ENCODE data around the gene ARHGAP4. TPM values are rescaled to one million over a fixed set of nuclear protein-coding genes. Genes with fewer than 3 reads are reported as not detected.

Gene ARHGAP4
- total RNA-seq, 3 donors from 2014 or later (not counting 1 experiment from before 2014, with no cell fraction given), result 352 to 398 (median 384) TPM

DNA sequence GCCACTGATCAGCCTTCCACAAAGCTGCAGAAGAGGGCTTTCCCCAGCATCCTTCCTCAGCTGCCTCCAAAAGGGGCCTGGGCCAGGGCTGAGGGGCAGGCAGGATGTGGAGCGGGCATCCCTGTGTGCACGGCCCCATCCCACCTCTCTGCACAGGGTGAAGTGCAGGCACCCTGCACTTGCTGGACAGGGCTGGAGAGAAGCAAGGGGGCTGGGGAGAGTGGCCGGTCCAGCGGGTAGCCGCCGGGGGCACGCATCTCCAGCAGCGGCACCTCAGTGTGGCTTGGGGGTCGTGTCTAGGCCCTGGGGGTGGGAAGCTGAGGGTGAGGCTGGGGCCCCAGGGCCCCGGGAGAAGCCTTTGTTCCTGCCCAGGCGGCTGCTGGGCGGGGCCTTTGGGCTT is 18.6 kb downstream of the ARHGAP4 start:
- H3K27ac Mint-ChIP-seq, result peak overlapping the region in 1 of 2 donors; percentile 89
- Histone ChIP-seq H3K4me1 (ENCODE audit: control insufficient read depth, insufficient read depth, low read length) (peaks cover 50% of the 10 kb centered on the region), H3K36me3 (ENCODE audit: control insufficient read depth, insufficient read depth, low read length) (peaks cover 33% of the 10 kb centered on the region)

GRCh38 chrX:153906126-153906917 is 19.7 kb downstream of the ARHGAP4 start:
- peaks cover 24 to 54% of the 10 kb centered on the region in 2 donors for H3K4me1 Mint-ChIP-seq
- ATAC-seq (peak; percentile 85 to 92 (median 92)), DNase-seq (peak; percentile 60 to 66)
- intact Hi-C loops (cut with micrococcal nuclease), result loop anchor here (2.0 to 5.0 kb wide), 2 partner anchors 20 to 89 kb away; partner anchors contain the start of gene ARHGAP4
- Histone ChIP-seq H3K4me1 (ENCODE audit: control insufficient read depth, insufficient read depth, low read length) (peaks cover 62% of the 10 kb centered on the region), H3K4me3 (ENCODE audit: low read length) (no peak overlapping the region), H3K9me3 (ENCODE audit: control insufficient read depth, insufficient read depth, low read length) (no peaks in the 10 kb centered on the region), H3K27ac (ENCODE audit: low read length) (peak overlapping the region; percentile 38), H3K27me3 (ENCODE audit: control insufficient read depth, insufficient read depth, low read length) (no peaks in the 10 kb centered on the region), H3K36me3 (ENCODE audit: control insufficient read depth, insufficient read depth, low read length) (peaks cover 29% of the 10 kb centered on the region)
- H3K9me3 Mint-ChIP-seq, result no peaks in the 10 kb centered on the region
- 27% methylated on average over 23 of the region's 27 CpGs for WGBS (ENCODE audit: insufficient coverage)
- peak overlapping the region; percentile 81 to 89 for H3K27ac Mint-ChIP-seq
- peak overlapping the region; percentile 72 for H3K4me3 Mint-ChIP-seq
- H3K36me3 Mint-ChIP-seq, result no peaks in the 10 kb centered on the region
- TF ChIP-seq CTCF (IDR thresholded peaks at IDR 0.05), result no peak
- H3K27me3 Mint-ChIP-seq (ENCODE audit: low read depth in 2 of 2), result no peaks in the 10 kb centered on the region

More for the DNA sequence above, 18.6 kb downstream of the ARHGAP4 start:
- no peak for DNase-seq
- ATAC-seq, result no peak
- Histone ChIP-seq H3K4me3 (ENCODE audit: low read length) (no peak overlapping the region), H3K27me3 (ENCODE audit: control insufficient read depth, insufficient read depth, low read length) (no peaks in the 10 kb centered on the region), H3K27ac (ENCODE audit: low read length) (no peak overlapping the region), H3K9me3 (ENCODE audit: control insufficient read depth, insufficient read depth, low read length) (no peaks in the 10 kb centered on the region)
- TF ChIP-seq CTCF (IDR thresholded peaks at IDR 0.05), result no peak
- Mint-ChIP-seq H3K27me3 (ENCODE audit: low read depth in 2 of 2) (no peaks in the 10 kb centered on the region), H3K4me1 (peaks cover 15 to 45% of the 10 kb centered on the region in 2 donors), H3K4me3 (no peak overlapping the region), H3K9me3 (no peaks in the 10 kb centered on the region), H3K36me3 (no peaks in the 10 kb centered on the region)
- intact Hi-C loops (cut with micrococcal nuclease), result loop anchor here (2.0 to 5.0 kb wide), 2 partner anchors 19 to 90 kb away; partner anchors contain the start of gene ARHGAP4
- 91% methylated on average over 12 of the region's 12 CpGs for WGBS (ENCODE audit: insufficient coverage)

GRCh38 chrX:153905481-153906095 is 20.5 kb downstream of the ARHGAP4 start:
- no peaks in the 10 kb centered on the region for H3K36me3 Mint-ChIP-seq
- 89% methylated on average over 32 of the region's 32 CpGs for WGBS (ENCODE audit: insufficient coverage)
- peak overlapping the region; percentile 72 for H3K4me3 Mint-ChIP-seq
- H3K4me1 ChIP-seq (ENCODE audit: control insufficient read depth, insufficient read depth, low read length), result peaks cover 69% of the 10 kb centered on the region
- intact Hi-C loops (cut with micrococcal nuclease), result loop anchor here (2.0 to 5.0 kb wide), 2 partner anchors 21 to 88 kb away; partner anchors contain the start of gene ARHGAP4
- no peak overlapping the region for H3K4me3 ChIP-seq (ENCODE audit: low read length)
- ATAC-seq (no peak), DNase-seq (no peak)
- H3K9me3 Mint-ChIP-seq, result no peaks in the 10 kb centered on the region
- H3K27ac ChIP-seq (ENCODE audit: low read length), result peak overlapping the region; percentile 11
- H3K4me1 Mint-ChIP-seq, result peaks cover 30 to 61% of the 10 kb centered on the region in 2 donors
- H3K27me3 ChIP-seq (ENCODE audit: control insufficient read depth, insufficient read depth, low read length), result no peaks in the 10 kb centered on the region
- TF ChIP-seq CTCF (IDR thresholded peaks at IDR 0.05), result no peak
- no peaks in the 10 kb centered on the region for H3K27me3 Mint-ChIP-seq (ENCODE audit: low read depth in 2 of 2)
- peaks cover 27% of the 10 kb centered on the region for H3K36me3 ChIP-seq (ENCODE audit: control insufficient read depth, insufficient read depth, low read length)
- no peaks in the 10 kb centered on the region for H3K9me3 ChIP-seq (ENCODE audit: control insufficient read depth, insufficient read depth, low read length)
- peak overlapping the region; percentile 81 to 89 for H3K27ac Mint-ChIP-seq
